OCI-LY1 (cell line): ENCODE results near the gene DOCK3.

Source experiments
- H2AFZ ChIP-seq: fragments of 200-600 bp; sonication (generic), shearing (Covaris generic); 2 replicates; pipeline ENCODE4 v1.6.0; 2014; ENCODE audit warnings: antibody characterized with exemption, mild to moderate bottlenecking, low read length
- H3F3A ChIP-seq: fragments of 200-600 bp; sonication (generic), shearing (Covaris generic); 2 replicates; pipeline ENCODE4 v1.6.0; 2014; ENCODE audit warnings: mild to moderate bottlenecking, antibody characterized with exemption, low read length, moderate library complexity; ENCODE audit not compliant: insufficient read depth
- H3K27ac ChIP-seq: fragments of 200-600 bp; sonication (generic); 2 replicates; pipeline ENCODE4 v1.5.1; 2014; ENCODE audit warnings: low read length, mixed run types, mild to moderate bottlenecking, low read depth; ENCODE audit not compliant: poor library complexity, severe bottlenecking
- H3K27me3 ChIP-seq: fragments of 200-600 bp; sonication (generic); 2 replicates; pipeline ENCODE4 v1.6.0; 2014; ENCODE audit warnings: antibody characterized with exemption, mild to moderate bottlenecking, low read length, moderate library complexity; ENCODE audit not compliant: insufficient read depth
- H3K36me3 ChIP-seq: fragments of 200-600 bp; sonication (generic); 2 replicates; pipeline ENCODE4 v1.6.1; 2014; ENCODE audit warnings: mild to moderate bottlenecking, antibody characterized with exemption, low read length, moderate library complexity, mixed read lengths; ENCODE audit not compliant: insufficient read depth
- H3K4me1 ChIP-seq: fragments of 200-600 bp; sonication (generic); 2 replicates; pipeline ENCODE4 v1.5.1; 2014; ENCODE audit warnings: mild to moderate bottlenecking, low read length, moderate library complexity; ENCODE audit not compliant: insufficient read depth, severe bottlenecking
- H3K4me2 ChIP-seq: fragments of 200-600 bp; sonication (generic), shearing (Covaris generic); 2 replicates; pipeline ENCODE4 v1.6.1; 2014; ENCODE audit warnings: low read length
- H3K4me3 ChIP-seq: fragments of 200-600 bp; sonication (generic); 2 replicates; pipeline ENCODE4 v1.5.1; 2014; ENCODE audit warnings: low read length, low read depth, mild to moderate bottlenecking, mixed read lengths; ENCODE audit not compliant: poor library complexity, severe bottlenecking
- H3K79me2 ChIP-seq: fragments of 200-600 bp; shearing (Covaris generic); 2 replicates; pipeline ENCODE4 v1.6.1; 2016; ENCODE audit warnings: mixed run types, low read length, mixed read lengths; ENCODE audit not compliant: insufficient read depth
- H3K9ac ChIP-seq: fragments of 200-600 bp; sonication (generic), shearing (Covaris generic); 2 replicates; pipeline ENCODE4 v1.6.1; 2014; ENCODE audit warnings: mild to moderate bottlenecking, low read length, mixed read lengths
- H3K9me2 ChIP-seq: fragments of 200-600 bp; sonication (generic), shearing (Covaris generic); 2 replicates; pipeline ENCODE4 v1.6.1; 2014; ENCODE audit warnings: low read depth, mild to moderate bottlenecking, low read length, mixed read lengths
- H3K9me3 ChIP-seq: fragments of 200-600 bp; shearing (Covaris generic); 2 replicates; pipeline ENCODE4 v1.6.1; 2014; ENCODE audit warnings: low read length, mixed read lengths
- H4K20me1 ChIP-seq: fragments of 200-600 bp; sonication (generic), shearing (Covaris generic); 2 replicates; pipeline ENCODE4 v1.6.0; 2016; ENCODE audit warnings: mild to moderate bottlenecking, low read length; ENCODE audit not compliant: insufficient read depth
- EZH2 ChIP-seq: fragments of 200-600 bp; sonication (generic), shearing (Covaris generic); IDR thresholded peaks from 2 replicates; pipeline ENCODE4 v1.8.0; 2017; ENCODE audit warnings: borderline replicate concordance, mixed run types, mild to moderate bottlenecking, antibody characterized with exemption, low read length, moderate library complexity, mixed read lengths
- TF ChIP-seq, protein P1 (sequence below): fragments of 200-600 bp; sonication (generic), shearing (Covaris generic); IDR thresholded peaks from 2 replicates; pipeline ENCODE4 v1.5.1; 2017; ENCODE audit warnings: mild to moderate bottlenecking, antibody characterized with exemption, low read length, moderate library complexity, mixed read lengths

The DOCK3 gene

GRCh38 chr3:50689558-50689957 lies 14.8 kb downstream of the DOCK3 start:
- Histone ChIP-seq H3K79me2 (no peaks in the 10 kb centered on the region), H3K4me2 (no peak overlapping the region)

GRCh38 chr3:50695031-50695430 lies 20.3 kb downstream of the DOCK3 start:
- Histone ChIP-seq H3K36me3 (no peaks in the 10 kb centered on the region), H3K27ac (no peak overlapping the region), H3K9me2 (no peaks in the 10 kb centered on the region), H3K79me2 (no peaks in the 10 kb centered on the region), H3K9me3 (peaks cover 2% of the 10 kb centered on the region; the same call in 1 of the 2 replicates), H4K20me1 (no peaks in the 10 kb centered on the region), H3K9ac (no peak overlapping the region), H3K27me3 (no peaks in the 10 kb centered on the region), H3K4me1 (no peaks in the 10 kb centered on the region), H3F3A (no peaks in the 10 kb centered on the region), H2AFZ (no peak overlapping the region), H3K4me2 (no peak overlapping the region), H3K4me3 (no peak overlapping the region)
- TF ChIP-seq EZH2 = no peak
- TF ChIP-seq, protein P1, sequence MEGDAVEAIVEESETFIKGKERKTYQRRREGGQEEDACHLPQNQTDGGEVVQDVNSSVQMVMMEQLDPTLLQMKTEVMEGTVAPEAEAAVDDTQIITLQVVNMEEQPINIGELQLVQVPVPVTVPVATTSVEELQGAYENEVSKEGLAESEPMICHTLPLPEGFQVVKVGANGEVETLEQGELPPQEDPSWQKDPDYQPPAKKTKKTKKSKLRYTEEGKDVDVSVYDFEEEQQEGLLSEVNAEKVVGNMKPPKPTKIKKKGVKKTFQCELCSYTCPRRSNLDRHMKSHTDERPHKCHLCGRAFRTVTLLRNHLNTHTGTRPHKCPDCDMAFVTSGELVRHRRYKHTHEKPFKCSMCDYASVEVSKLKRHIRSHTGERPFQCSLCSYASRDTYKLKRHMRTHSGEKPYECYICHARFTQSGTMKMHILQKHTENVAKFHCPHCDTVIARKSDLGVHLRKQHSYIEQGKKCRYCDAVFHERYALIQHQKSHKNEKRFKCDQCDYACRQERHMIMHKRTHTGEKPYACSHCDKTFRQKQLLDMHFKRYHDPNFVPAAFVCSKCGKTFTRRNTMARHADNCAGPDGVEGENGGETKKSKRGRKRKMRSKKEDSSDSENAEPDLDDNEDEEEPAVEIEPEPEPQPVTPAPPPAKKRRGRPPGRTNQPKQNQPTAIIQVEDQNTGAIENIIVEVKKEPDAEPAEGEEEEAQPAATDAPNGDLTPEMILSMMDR = no peak

More at GRCh38 chr3:50689558-50689957, 14.8 kb downstream of the DOCK3 start:
- Histone ChIP-seq H3K9me3 (no peaks in the 10 kb centered on the region), H4K20me1 (no peaks in the 10 kb centered on the region), H3K4me3 (no peak overlapping the region), H2AFZ (no peak overlapping the region), H3F3A (no peaks in the 10 kb centered on the region), H3K27ac (no peak overlapping the region), H3K9me2 (no peaks in the 10 kb centered on the region), H3K4me1 (no peaks in the 10 kb centered on the region), H3K36me3 (no peaks in the 10 kb centered on the region), H3K9ac (no peak overlapping the region), H3K27me3 (no peaks in the 10 kb centered on the region)
- TF ChIP-seq, protein P1 = no peak
- TF ChIP-seq EZH2 = no peak

DNA sequence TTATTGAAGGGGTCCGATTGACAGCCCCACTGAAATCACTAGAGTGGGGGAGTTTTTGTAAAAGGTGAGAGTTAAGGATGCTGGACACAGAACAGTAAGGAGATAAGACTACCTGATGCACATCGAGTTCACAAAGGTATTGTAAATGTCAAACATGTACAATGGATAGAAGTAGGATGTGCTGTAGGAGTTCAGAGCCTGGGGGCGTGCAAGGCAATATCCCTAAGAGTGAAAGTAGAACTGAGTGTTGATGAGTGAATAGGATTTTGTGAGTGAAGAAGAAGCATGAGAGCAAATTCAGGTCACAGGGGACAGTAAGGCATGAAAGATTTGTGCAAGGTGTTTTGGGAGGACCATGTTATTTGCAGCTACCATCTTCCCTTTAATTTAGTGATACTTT lies 21.5 kb downstream of the DOCK3 start:
- Histone ChIP-seq H2AFZ (no peak overlapping the region), H3K27me3 (no peaks in the 10 kb centered on the region), H3K9me2 (no peaks in the 10 kb centered on the region), H3K4me1 (no peaks in the 10 kb centered on the region), H3K9me3 (peaks cover 2% of the 10 kb centered on the region; the same call in 1 of the 2 replicates), H3K27ac (no peak overlapping the region), H3K4me2 (no peak overlapping the region), H3K4me3 (no peak overlapping the region), H3K9ac (no peak overlapping the region), H4K20me1 (no peaks in the 10 kb centered on the region), H3K36me3 (no peaks in the 10 kb centered on the region), H3F3A (no peaks in the 10 kb centered on the region), H3K79me2 (no peaks in the 10 kb centered on the region)
- TF ChIP-seq, protein P1 = no peak
